A673 (cell line): ENCODE data around the gene ACADSB. TPM values are rescaled to one million over a fixed set of nuclear protein-coding genes. Genes with fewer than 3 reads are reported as not detected.

Experiments used
- BruUV-seq: library from RNA; stranded (reverse); fragments of 400-500 nt; replicated peaks from 2 replicates; lab custom pipeline; 2021; lab: Mats Ljungman, UMichigan
- CTCF ChIA-PET: fragments of 300-600 bp; sonication (Branson Sonifier 250); formaldehyde crosslinking; loops from one replicate; lab custom pipeline; 2022; ENCODE audit warnings: antibody characterized with exemption; lab: Charles Lee
- POLR2A ChIA-PET: fragments of 300-600 bp; sonication (Branson Sonifier 250); formaldehyde crosslinking; loops from one replicate; lab custom pipeline; 2022; ENCODE audit warnings: antibody characterized with exemption; ENCODE audit not compliant: low non-redundant PET; lab: Charles Lee
- DNase-seq: peaks from one replicate; pipeline ENCODE4 v3.0.0-alpha.2; 2015; ENCODE audit warnings: low spot score
- H3K27ac ChIP-seq: fragments of 200-600 bp; sonication (generic); 2 replicates; pipeline ENCODE4 v1.5.1; 2016; ENCODE audit warnings: mixed run types, low read depth, mild to moderate bottlenecking, mixed read lengths, antibody characterized with exemption, low read length; ENCODE audit not compliant: poor library complexity, severe bottlenecking
- H3K27me3 ChIP-seq: fragments of 200-600 bp; sonication (generic); replicated peaks from 2 replicates; pipeline ENCODE4 v1.6.1; 2017; ENCODE audit warnings: mixed run types, low read depth, mild to moderate bottlenecking, mixed read lengths, antibody characterized with exemption, low read length; ENCODE audit not compliant: insufficient read depth, poor library complexity
- H3K36me3 ChIP-seq: fragments of 200-600 bp; sonication (generic); 2 replicates; pipeline ENCODE4 v1.6.1; 2016; ENCODE audit warnings: mixed run types, mild to moderate bottlenecking, mixed read lengths, antibody characterized with exemption, low read length; ENCODE audit not compliant: insufficient read depth, poor library complexity, severe bottlenecking
- H3K4me1 ChIP-seq: fragments of 200-600 bp; sonication (generic); 2 replicates; pipeline ENCODE4 v1.6.1; 2017; ENCODE audit warnings: mixed run types, mild to moderate bottlenecking, mixed read lengths, antibody characterized with exemption, low read length; ENCODE audit not compliant: insufficient read depth, poor library complexity, severe bottlenecking
- H3K4me3 ChIP-seq: fragments of 200-600 bp; sonication (generic); 2 replicates; pipeline ENCODE4 v1.5.1; 2016; ENCODE audit warnings: low read depth, mixed run types, mild to moderate bottlenecking, mixed read lengths, low read length; ENCODE audit not compliant: poor library complexity, severe bottlenecking
- H3K9me3 ChIP-seq: fragments of 200-600 bp; sonication (generic); 2 replicates; pipeline ENCODE4 v1.6.1; 2016; ENCODE audit warnings: mixed run types, low read depth, mild to moderate bottlenecking, mixed read lengths, antibody characterized with exemption, low read length; ENCODE audit not compliant: poor library complexity, severe bottlenecking
- CTCF ChIP-seq: fragments of 300-800, 200-600 bp; sonication (generic); conservative IDR thresholded peaks from 2 replicates; pipeline ENCODE4 v1.5.1; 2017; ENCODE audit warnings: low read depth, mild to moderate bottlenecking, antibody characterized with exemption, low read length, moderate library complexity, mixed read lengths
- EZH2 ChIP-seq: fragments of 200-600 bp; sonication (generic); IDR thresholded peaks from 2 replicates; pipeline ENCODE4 v1.6.1; 2017; ENCODE audit warnings: borderline replicate concordance, low read depth, mild to moderate bottlenecking, mixed read lengths, antibody characterized with exemption, low read length; ENCODE audit not compliant: poor library complexity, severe bottlenecking
- intact Hi-C: fragments of 100-400 bp; cut with micrococcal nuclease; formaldehyde crosslinking; loops from one replicate; pipeline ENCODE4 v1.10.0; 2022; ENCODE audit not compliant: unreplicated experiment
- total RNA-seq: library from RNA; stranded (reverse); gene quantifications from 2 replicates; pipeline ENCODE4 v1.2.3, GENCODE V29; 2021

The ACADSB gene
- total RNA-seq, 1 experiment from 2014 or later = 20.4 TPM

DNA sequence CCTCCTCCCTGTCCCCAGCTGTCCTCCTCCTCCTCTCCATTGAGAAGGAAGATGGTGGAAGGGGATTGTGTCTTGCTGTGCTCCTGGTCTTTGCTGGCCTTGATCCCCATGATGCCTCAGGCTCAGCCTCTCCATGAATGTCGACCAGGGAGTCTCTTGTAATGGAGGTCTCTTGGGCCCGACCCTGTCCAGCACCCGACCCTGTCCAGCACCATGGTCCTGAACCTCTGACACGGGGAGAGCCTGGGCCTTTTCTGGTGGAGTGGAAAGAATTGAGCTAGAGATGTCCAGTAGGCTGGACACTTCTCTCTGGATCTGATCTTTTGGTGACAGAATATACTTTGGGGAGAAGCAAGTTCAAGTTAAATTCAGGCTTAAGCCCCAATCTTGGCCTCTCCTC lies 84.7 kb downstream of the ACADSB start:
- no peaks in the 10 kb centered on the region for H3K4me1 ChIP-seq
- peaks cover 70% of the 10 kb centered on the region for H3K27me3 ChIP-seq
- H3K36me3 ChIP-seq = no peaks in the 10 kb centered on the region
- intact Hi-C loops = no loop called here
- H3K9me3 ChIP-seq = no peaks in the 10 kb centered on the region
- no peak overlapping the region for H3K27ac ChIP-seq
- no TSS peak for BruUV-seq
- CTCF ChIA-PET = no interaction called here
- POLR2A ChIA-PET = no interaction called here
- H3K4me3 ChIP-seq = no peak overlapping the region
- TF ChIP-seq EZH2 (no peak), CTCF (no peak)
- DNase-seq = no peak

- intact Hi-C loops = no loop called here
- ChIA-PET POLR2A (no interaction called here), CTCF (no interaction called here)
- Histone ChIP-seq H3K4me1 (no peaks in the 10 kb centered on the region), H3K36me3 (no peaks in the 10 kb centered on the region), H3K27me3 (peaks cover 56% of the 10 kb centered on the region), H3K4me3 (no peak overlapping the region), H3K27ac (no peak overlapping the region), H3K9me3 (no peaks in the 10 kb centered on the region)
- BruUV-seq = no TSS peak
- no peak for DNase-seq
- TF ChIP-seq EZH2 = no peak
- no peak for TF ChIP-seq CTCF
Measured at GRCh38 chr10:123096452-123096851, 87.6 kb downstream of the ACADSB start.

DNA sequence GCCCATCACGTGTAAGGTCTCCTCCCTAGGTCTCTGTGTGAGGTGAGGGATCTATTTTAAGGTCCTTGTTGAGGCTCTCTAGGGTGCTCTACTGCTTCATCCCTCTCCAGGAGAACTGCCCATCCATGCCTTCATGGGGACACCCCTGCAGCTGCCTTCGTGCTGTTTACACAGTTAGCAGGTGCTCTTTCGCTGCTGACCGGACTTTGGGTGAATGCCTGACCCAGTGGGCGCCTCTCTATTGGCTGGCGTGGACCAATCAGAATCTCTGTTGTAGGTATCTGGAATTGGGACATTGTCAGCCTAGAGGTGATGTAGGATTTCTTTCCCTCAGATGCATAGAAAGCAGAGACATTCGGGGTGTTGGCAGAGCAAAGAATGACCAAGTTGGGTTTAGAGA lies 88.2 kb downstream of the ACADSB start:
- Histone ChIP-seq H3K4me3 (no peak overlapping the region), H3K27ac (no peak overlapping the region), H3K36me3 (no peaks in the 10 kb centered on the region), H3K9me3 (no peaks in the 10 kb centered on the region), H3K27me3 (peaks cover 50% of the 10 kb centered on the region), H3K4me1 (no peaks in the 10 kb centered on the region)
- TF ChIP-seq EZH2 (no peak), CTCF (no peak)
- DNase-seq = no peak
- intact Hi-C loops = no loop called here
- ChIA-PET CTCF (no interaction called here), POLR2A (no interaction called here)
- no TSS peak for BruUV-seq
